ENCODE data around the gene ADAMTSL1. TPM values are rescaled to one million over a fixed set of nuclear protein-coding genes. Genes with fewer than 3 reads are reported as not detected.

Gene ADAMTSL1
- total RNA-seq, 4 donors from 2014 or later, result 21.3 to 138 (median 125) TPM

DNA sequence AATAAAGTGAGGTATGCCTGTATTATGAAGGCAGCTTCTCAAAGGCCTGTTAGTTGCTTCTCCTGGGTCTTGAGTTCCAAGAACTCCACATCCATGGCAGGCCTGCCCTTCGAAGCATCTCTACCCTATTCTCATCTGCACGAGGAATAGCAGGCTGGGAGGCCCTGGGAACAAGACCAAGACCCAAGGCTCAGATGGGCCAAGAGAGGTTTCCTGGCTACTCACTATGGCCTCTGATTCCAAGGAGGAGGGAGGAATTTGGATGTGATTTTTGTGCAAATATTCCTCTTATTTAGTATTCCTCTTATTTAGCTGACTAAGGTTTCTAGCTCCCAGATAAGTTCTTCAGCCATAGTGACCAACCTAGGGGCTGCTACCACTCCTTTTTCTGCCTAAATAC lies 407.8 kb downstream of the ADAMTSL1 start:
- WGBS, 2 donors (ENCODE audit: low coverage in 1 of 2), result 73% methylated on average over 2 of the region's 2 CpGs; no CpG with 5 or more reads in 1 of the 2 donors
- Histone ChIP-seq H3K4me1 (no peaks in the 10 kb centered on the region), H3K27ac (no peak overlapping the region), H3K9me3 (peaks cover 0 to 13% (median 0%) of the 10 kb centered on the region in 3 donors), H3K27me3 (no peaks in the 10 kb centered on the region), H3K36me3 (peaks cover 0 to 17% of the 10 kb centered on the region in 2 donors), H3K4me3 (no peak overlapping the region)
- TF ChIP-seq EP300 (IDR thresholded peaks at IDR 0.05) (no peak), POLR2AphosphoS5 (IDR thresholded peaks at IDR 0.05) (no peak), POLR2A (IDR thresholded peaks at IDR 0.05) (no peak)
- TF ChIP-seq, protein P1, sequence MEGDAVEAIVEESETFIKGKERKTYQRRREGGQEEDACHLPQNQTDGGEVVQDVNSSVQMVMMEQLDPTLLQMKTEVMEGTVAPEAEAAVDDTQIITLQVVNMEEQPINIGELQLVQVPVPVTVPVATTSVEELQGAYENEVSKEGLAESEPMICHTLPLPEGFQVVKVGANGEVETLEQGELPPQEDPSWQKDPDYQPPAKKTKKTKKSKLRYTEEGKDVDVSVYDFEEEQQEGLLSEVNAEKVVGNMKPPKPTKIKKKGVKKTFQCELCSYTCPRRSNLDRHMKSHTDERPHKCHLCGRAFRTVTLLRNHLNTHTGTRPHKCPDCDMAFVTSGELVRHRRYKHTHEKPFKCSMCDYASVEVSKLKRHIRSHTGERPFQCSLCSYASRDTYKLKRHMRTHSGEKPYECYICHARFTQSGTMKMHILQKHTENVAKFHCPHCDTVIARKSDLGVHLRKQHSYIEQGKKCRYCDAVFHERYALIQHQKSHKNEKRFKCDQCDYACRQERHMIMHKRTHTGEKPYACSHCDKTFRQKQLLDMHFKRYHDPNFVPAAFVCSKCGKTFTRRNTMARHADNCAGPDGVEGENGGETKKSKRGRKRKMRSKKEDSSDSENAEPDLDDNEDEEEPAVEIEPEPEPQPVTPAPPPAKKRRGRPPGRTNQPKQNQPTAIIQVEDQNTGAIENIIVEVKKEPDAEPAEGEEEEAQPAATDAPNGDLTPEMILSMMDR (IDR thresholded peaks at IDR 0.05), result no peak
- no peak for ATAC-seq

DNA sequence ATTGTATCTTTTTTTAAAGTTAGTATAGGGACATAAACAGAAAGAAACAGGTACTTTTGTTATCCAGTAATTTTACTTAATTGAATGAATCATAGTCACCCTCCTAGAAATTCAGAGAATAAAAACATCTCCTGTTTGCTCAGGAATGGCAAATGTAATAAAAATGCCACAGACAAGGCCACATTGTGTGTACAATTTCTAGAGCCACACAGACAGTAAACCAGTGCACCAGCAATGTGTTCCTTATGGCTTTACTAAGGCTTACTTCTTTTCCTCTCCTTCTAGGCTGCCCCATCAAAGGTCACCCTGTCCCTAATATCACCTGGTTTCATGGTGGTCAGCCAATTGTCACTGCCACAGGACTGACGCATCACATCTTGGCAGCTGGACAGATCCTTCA lies 413.6 kb downstream of the ADAMTSL1 start:
- Histone ChIP-seq H3K27ac (no peak overlapping the region), H3K4me3 (no peak overlapping the region), H3K4me1 (no peaks in the 10 kb centered on the region), H3K9me3 (peaks cover 0 to 11% (median 0%) of the 10 kb centered on the region in 3 donors), H3K27me3 (no peaks in the 10 kb centered on the region), H3K36me3 (peaks cover 0 to 57% of the 10 kb centered on the region in 2 donors)
- TF ChIP-seq POLR2AphosphoS5 (IDR thresholded peaks at IDR 0.05) (no peak), EP300 (IDR thresholded peaks at IDR 0.05) (no peak), POLR2A (IDR thresholded peaks at IDR 0.05) (no peak)
- TF ChIP-seq, protein P1 (IDR thresholded peaks at IDR 0.05), result no peak
- WGBS, 2 donors (ENCODE audit: low coverage in 1 of 2), result 100% methylated on average over 1 of the region's 1 CpG; no CpG with 5 or more reads in 1 of the 2 donors
- ATAC-seq, result no peak

DNA sequence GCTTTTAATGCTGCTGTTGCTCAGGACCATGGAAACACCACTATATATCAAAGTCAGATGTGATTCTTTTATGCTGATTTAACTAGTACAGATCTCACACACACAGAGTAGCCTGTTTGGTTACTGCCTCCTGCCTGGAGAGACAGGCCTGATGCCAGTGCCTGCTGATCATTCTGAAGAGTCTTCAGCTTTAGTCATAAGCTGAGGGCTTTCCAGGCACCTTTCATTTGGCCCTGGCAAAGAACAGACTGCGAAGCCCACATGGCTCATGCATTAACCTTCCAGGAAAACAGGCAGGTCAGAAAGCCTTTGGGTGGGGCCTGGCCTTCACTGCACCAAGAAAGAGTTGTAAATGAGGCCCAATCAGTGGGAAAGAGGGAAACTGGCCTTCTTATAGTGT lies 414.3 kb downstream of the ADAMTSL1 start:
- H3K4me3 ChIP-seq, result no peak overlapping the region
- no CpG with 5 or more reads among the region's 1 CpG for WGBS, 2 donors (ENCODE audit: low coverage in 1 of 2)
- no peak for ATAC-seq
- H3K4me1 ChIP-seq, result no peaks in the 10 kb centered on the region
- H3K27me3 ChIP-seq, result no peaks in the 10 kb centered on the region
- peaks cover 0 to 57% of the 10 kb centered on the region in 2 donors for H3K36me3 ChIP-seq
- H3K9me3 ChIP-seq, result peaks cover 0 to 4% (median 0%) of the 10 kb centered on the region in 3 donors
- H3K27ac ChIP-seq, result no peak overlapping the region
- TF ChIP-seq POLR2AphosphoS5 (IDR thresholded peaks at IDR 0.05) (no peak), POLR2A (IDR thresholded peaks at IDR 0.05) (no peak), EP300 (IDR thresholded peaks at IDR 0.05) (no peak)
- TF ChIP-seq, protein P1 (IDR thresholded peaks at IDR 0.05), result no peak

DNA sequence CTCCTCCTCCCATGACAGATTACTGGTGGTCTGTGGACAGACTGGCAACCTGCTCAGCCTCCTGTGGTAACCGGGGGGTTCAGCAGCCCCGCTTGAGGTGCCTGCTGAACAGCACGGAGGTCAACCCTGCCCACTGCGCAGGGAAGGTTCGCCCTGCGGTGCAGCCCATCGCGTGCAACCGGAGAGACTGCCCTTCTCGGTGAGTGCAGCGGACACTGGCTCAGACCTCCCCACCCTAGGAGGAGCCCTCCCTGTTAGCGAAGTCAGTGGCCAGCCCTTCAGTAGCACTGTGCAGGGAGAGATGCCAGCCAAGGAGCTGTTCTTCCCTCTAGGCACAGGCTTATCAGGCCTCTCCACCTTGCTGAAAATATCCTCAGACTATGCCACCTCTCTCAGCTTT lies 415.6 kb downstream of the ADAMTSL1 start:
- ATAC-seq, result no peak

DNA sequence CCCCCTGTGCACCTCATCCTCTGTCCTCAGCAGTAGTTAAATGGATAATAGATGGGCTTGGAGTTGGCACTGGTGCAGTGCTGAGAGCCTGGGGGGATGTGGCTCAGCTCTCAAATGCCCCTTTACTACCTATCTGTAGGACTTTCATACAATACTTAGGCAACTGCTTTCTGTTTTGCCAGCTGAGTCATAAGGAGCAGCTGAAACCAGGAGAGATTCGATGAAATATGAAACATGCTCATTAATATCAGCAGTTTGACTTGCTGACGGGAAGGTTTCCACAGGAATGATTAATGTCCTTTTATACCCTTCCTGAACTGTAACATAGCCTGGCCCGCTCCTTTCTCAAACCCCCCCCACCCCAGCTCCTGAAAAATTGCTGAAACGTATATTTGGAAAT lies 416.4 kb downstream of the ADAMTSL1 start:
- no peak overlapping the region for H3K27ac ChIP-seq
- H3K4me1 ChIP-seq, result no peaks in the 10 kb centered on the region
- H3K36me3 ChIP-seq, result peaks cover 0 to 72% of the 10 kb centered on the region in 2 donors
- no peak for TF ChIP-seq EP300 (IDR thresholded peaks at IDR 0.05)
- no peak for TF ChIP-seq POLR2A (IDR thresholded peaks at IDR 0.05)
- TF ChIP-seq, protein P1 (IDR thresholded peaks at IDR 0.05), result no peak
- TF ChIP-seq POLR2AphosphoS5 (IDR thresholded peaks at IDR 0.05), result no peak
- H3K9me3 ChIP-seq, result peaks cover 0 to 8% (median 0%) of the 10 kb centered on the region in 3 donors
- ATAC-seq, result peak; percentile 34
- H3K27me3 ChIP-seq, result no peaks in the 10 kb centered on the region
- WGBS, 2 donors (ENCODE audit: low coverage in 1 of 2), result 52 to 63% methylated on average over 4 of the region's 4 CpGs
- H3K4me3 ChIP-seq, result no peak overlapping the region

More for the DNA sequence above, 415.6 kb downstream of the ADAMTSL1 start:
- Histone ChIP-seq H3K27ac (no peak overlapping the region), H3K36me3 (peaks cover 0 to 64% of the 10 kb centered on the region in 2 donors), H3K4me1 (no peaks in the 10 kb centered on the region), H3K4me3 (no peak overlapping the region), H3K27me3 (no peaks in the 10 kb centered on the region), H3K9me3 (no peaks in the 10 kb centered on the region)
- no peak for TF ChIP-seq POLR2AphosphoS5 (IDR thresholded peaks at IDR 0.05)
- TF ChIP-seq, protein P1 (IDR thresholded peaks at IDR 0.05), result no peak
- TF ChIP-seq POLR2A (IDR thresholded peaks at IDR 0.05), result no peak
- no peak for TF ChIP-seq EP300 (IDR thresholded peaks at IDR 0.05)
- no CpG with 5 or more reads among the region's 12 CpGs for WGBS, 2 donors (ENCODE audit: low coverage in 1 of 2)
